ENCODE data around the gene HSPB7. TPM values are rescaled to one million over a fixed set of nuclear protein-coding genes. Genes with fewer than 3 reads are reported as not detected.
"Not testable (repeated sequence)": the region's sequence is repeated elsewhere in the genome, so short reads cannot be mapped to it uniquely, and the experiment has no call there.

HSPB7 gene
- total RNA-seq, 1 experiment from 2014 or later = not detected

- intact Hi-C loops (cut with micrococcal nuclease) = no loop called here
- no TSS peak for BruUV-seq (replicated peaks)
- POLR2A ChIA-PET = no interaction called here
- no peak overlapping the region for H3K4me3 Mint-ChIP-seq (ENCODE audit: unreplicated experiment)
- no peak overlapping the region for H3K27ac Mint-ChIP-seq (ENCODE audit: low read depth, unreplicated experiment)
- CTCF ChIA-PET = interaction anchor here (0.6 kb wide), 2 partner anchors 12 to 32 kb away, joined by 3 read pairs; no protein-coding TSS in a partner anchor
- no peak for TF ChIP-seq CTCF (IDR thresholded peaks at IDR 0.05; ENCODE audit: unreplicated experiment)
- H3K4me1 Mint-ChIP-seq (ENCODE audit: insufficient read depth, unreplicated experiment) = no peaks in the 10 kb centered on the region
- H3K36me3 Mint-ChIP-seq (ENCODE audit: insufficient read depth, unreplicated experiment) = no peaks in the 10 kb centered on the region
- H3K9me3 Mint-ChIP-seq (ENCODE audit: unreplicated experiment) = no peaks in the 10 kb centered on the region
- peaks cover 14% of the 10 kb centered on the region for H3K27me3 Mint-ChIP-seq (ENCODE audit: insufficient read depth, unreplicated experiment)
- no peak for DNase-seq (ENCODE audit: unreplicated experiment)
These were observed 26.1 kb upstream of the HSPB7 start for GRCh38 chr1:16043950-16044349.

- intact Hi-C loops (cut with micrococcal nuclease) = no loop called here
- TF ChIP-seq CTCF (IDR thresholded peaks at IDR 0.05; ENCODE audit: unreplicated experiment) = no peak
- no peaks in the 10 kb centered on the region for H3K4me1 Mint-ChIP-seq (ENCODE audit: insufficient read depth, unreplicated experiment)
- POLR2A ChIA-PET = no interaction called here
- no peaks in the 10 kb centered on the region for H3K36me3 Mint-ChIP-seq (ENCODE audit: insufficient read depth, unreplicated experiment)
- H3K4me3 Mint-ChIP-seq (ENCODE audit: unreplicated experiment) = no peak within 1 kb of the TSS
- no peak for DNase-seq (ENCODE audit: unreplicated experiment)
- no peaks in the 10 kb centered on the region for H3K9me3 Mint-ChIP-seq (ENCODE audit: unreplicated experiment)
- peaks cover 14% of the 10 kb centered on the region for H3K27me3 Mint-ChIP-seq (ENCODE audit: insufficient read depth, unreplicated experiment)
- CTCF ChIA-PET = interaction anchor here (0.6 kb wide), 2 partner anchors 13 to 32 kb away, joined by 3 read pairs; no protein-coding TSS in a partner anchor
- no TSS peak for BruUV-seq (replicated peaks)
- H3K27ac Mint-ChIP-seq (ENCODE audit: low read depth, unreplicated experiment) = no peak within 1 kb of the TSS
These were observed 25.7 kb upstream of the HSPB7 start, which contains the start of gene CLCNKB for GRCh38 chr1:16043521-16043920. CLCNKB (plus strand) TSS chr1:16043782; CDS start chr1:16044493, 711 bp downstream.

- BruUV-seq (replicated peaks); POLR2A ChIA-PET; DNase-seq (ENCODE audit: unreplicated experiment); CTCF ChIA-PET; H3K4me1 Mint-ChIP-seq (ENCODE audit: insufficient read depth, unreplicated experiment); H3K9me3 Mint-ChIP-seq (ENCODE audit: unreplicated experiment); intact Hi-C loops (cut with micrococcal nuclease); H3K4me3 Mint-ChIP-seq (ENCODE audit: unreplicated experiment); H3K27ac Mint-ChIP-seq (ENCODE audit: low read depth, unreplicated experiment); H3K36me3 Mint-ChIP-seq (ENCODE audit: insufficient read depth, unreplicated experiment): not testable (repeated sequence)
- H3K27me3 Mint-ChIP-seq (ENCODE audit: insufficient read depth, unreplicated experiment) = peaks cover 14% of the 10 kb centered on the region
These were observed 24.8 kb upstream of the HSPB7 start for GRCh38 chr1:16042654-16043053.

- CTCF ChIA-PET = interaction anchor here (0.7 kb wide), 1 partner anchor 34 kb away, joined by 4 read pairs; no protein-coding TSS in a partner anchor
- H3K36me3 Mint-ChIP-seq (ENCODE audit: insufficient read depth, unreplicated experiment) = no peaks in the 10 kb centered on the region
- DNase-seq (ENCODE audit: unreplicated experiment) = no peak
- POLR2A ChIA-PET = no interaction called here
- TF ChIP-seq CTCF (IDR thresholded peaks at IDR 0.05; ENCODE audit: unreplicated experiment) = no peak
- H3K27ac Mint-ChIP-seq (ENCODE audit: low read depth, unreplicated experiment) = no peak overlapping the region
- no TSS peak for BruUV-seq (replicated peaks)
- intact Hi-C loops (cut with micrococcal nuclease) = no loop called here
- no peaks in the 10 kb centered on the region for H3K4me1 Mint-ChIP-seq (ENCODE audit: insufficient read depth, unreplicated experiment)
- peaks cover 14% of the 10 kb centered on the region for H3K27me3 Mint-ChIP-seq (ENCODE audit: insufficient read depth, unreplicated experiment)
- no peak overlapping the region for H3K4me3 Mint-ChIP-seq (ENCODE audit: unreplicated experiment)
- no peaks in the 10 kb centered on the region for H3K9me3 Mint-ChIP-seq (ENCODE audit: unreplicated experiment)
These were observed 24.3 kb upstream of the HSPB7 start for GRCh38 chr1:16042096-16042495.

GRCh38 chr1:16041200-16041599 lies 23.4 kb upstream of the HSPB7 start:
- intact Hi-C loops (cut with micrococcal nuclease) = no loop called here
- DNase-seq (ENCODE audit: unreplicated experiment) = no peak
- no peaks in the 10 kb centered on the region for H3K4me1 Mint-ChIP-seq (ENCODE audit: insufficient read depth, unreplicated experiment)
- POLR2A ChIA-PET = no interaction called here
- no peak for TF ChIP-seq CTCF (IDR thresholded peaks at IDR 0.05; ENCODE audit: unreplicated experiment)
- H3K4me3 Mint-ChIP-seq (ENCODE audit: unreplicated experiment) = no peak overlapping the region
- no peaks in the 10 kb centered on the region for H3K9me3 Mint-ChIP-seq (ENCODE audit: unreplicated experiment)
- H3K27me3 Mint-ChIP-seq (ENCODE audit: insufficient read depth, unreplicated experiment) = peaks cover 14% of the 10 kb centered on the region
- H3K36me3 Mint-ChIP-seq (ENCODE audit: insufficient read depth, unreplicated experiment) = no peaks in the 10 kb centered on the region
- CTCF ChIA-PET = interaction anchor here (0.7 kb wide), 1 partner anchor 33 kb away, joined by 4 read pairs; no protein-coding TSS in a partner anchor
- BruUV-seq (replicated peaks) = no TSS peak
- no peak overlapping the region for H3K27ac Mint-ChIP-seq (ENCODE audit: low read depth, unreplicated experiment)

- H3K36me3 Mint-ChIP-seq (ENCODE audit: insufficient read depth, unreplicated experiment); intact Hi-C loops (cut with micrococcal nuclease); H3K9me3 Mint-ChIP-seq (ENCODE audit: unreplicated experiment); POLR2A ChIA-PET; CTCF ChIA-PET; H3K4me1 Mint-ChIP-seq (ENCODE audit: insufficient read depth, unreplicated experiment); H3K27ac Mint-ChIP-seq (ENCODE audit: low read depth, unreplicated experiment); BruUV-seq (replicated peaks); DNase-seq (ENCODE audit: unreplicated experiment); H3K4me3 Mint-ChIP-seq (ENCODE audit: unreplicated experiment): not testable (repeated sequence)
- H3K27me3 Mint-ChIP-seq (ENCODE audit: insufficient read depth, unreplicated experiment) = peaks cover 14% of the 10 kb centered on the region
These were observed 22.0 kb upstream of the HSPB7 start for GRCh38 chr1:16039871-16040270.

Measured in MCF 10A (cell line).